ENCODE results near the gene ARPC5. TPM values are rescaled to one million over a fixed set of nuclear protein-coding genes. Genes with fewer than 3 reads are reported as not detected.

The ARPC5 gene
- total and polyA plus RNA-seq, 2 of the 8 experiments (the other 6 are each of a cell fraction or from before 2014, with no cell fraction given), result 24.0 to 60.8 TPM

DNA sequence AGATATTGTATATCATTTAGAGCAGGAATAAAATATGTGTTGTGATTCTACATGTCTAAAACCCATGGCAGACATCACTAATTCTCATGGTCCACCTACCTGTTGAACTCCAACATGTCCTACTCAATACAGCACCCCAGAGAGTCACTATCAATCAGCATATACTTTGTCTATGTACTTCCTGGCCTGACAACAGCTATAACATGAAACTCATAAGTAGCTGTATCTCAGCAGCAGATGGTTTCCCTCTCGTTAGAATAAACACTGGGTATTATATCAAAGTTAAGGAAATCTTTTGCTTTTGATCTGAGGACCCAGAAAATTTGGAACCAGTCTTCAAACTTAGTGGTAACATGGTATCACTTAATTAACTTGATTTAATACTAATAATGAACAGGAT is 15.8 kb downstream of the ARPC5 start:
- H3K18ac ChIP-seq (ENCODE audit: extremely low read depth, low read length), result peak overlapping the region; percentile 60; the same call in 1 of the 2 replicates
- H2BK5ac ChIP-seq (ENCODE audit: low read depth, low read length), result 0 out of 2 replicates have a peak overlapping the region, but pooled peaks have one; percentile 64
- no peak overlapping the region; the same call in 1 of the 2 replicates for H2BK12ac ChIP-seq (ENCODE audit: low read depth, low read length)
- no peak overlapping the region for H3K23ac ChIP-seq (ENCODE audit: insufficient read length)
- H3K36me3 ChIP-seq (ENCODE audit: control insufficient read depth in 2 of 4, insufficient read depth in 4 of 4, low read length in 3 of 4), result no peaks in the 10 kb centered on the region
- no peak overlapping the region for H3K4ac ChIP-seq (replicated peaks; ENCODE audit: insufficient read length, low read depth, low read length)
- no peak overlapping the region for H3K4me2 ChIP-seq (ENCODE audit: insufficient read depth in 1 of 2, low read depth in 2 of 2, low read length in 2 of 2)
- H3K4me3 ChIP-seq (ENCODE audit: extremely low read depth in 1 of 4, insufficient read depth in 2 of 4, low read depth in 3 of 4, low read length in 4 of 4), result no peak overlapping the region
- no peak overlapping the region for H4K5ac ChIP-seq (ENCODE audit: insufficient read length, low read depth, low read length)
- CTCF ChIA-PET (ENCODE audit: partially characterized antibody), result interaction anchor here (1.0 to 1.5 kb wide), 4 partner anchors 10 to 392 kb away, joined by 3 to 4 read pairs (median 3); no protein-coding TSS in a partner anchor
- no peak overlapping the region for H2BK15ac ChIP-seq (ENCODE audit: low read length)
- no peaks in the 10 kb centered on the region for H3K9me3 ChIP-seq (ENCODE audit: insufficient read depth in 2 of 2, low read depth in 1 of 2, low read length in 1 of 2)
- H3K4me1 ChIP-seq (replicated peaks in 1 of 4; ENCODE audit: control insufficient read depth in 3 of 4, insufficient read depth in 4 of 4, low read length in 3 of 4), result peaks cover 0 to 4% (median 0%) of the 10 kb centered on the region in 4 experiments; a peak in 1 of 7 replicates
- H3K9ac ChIP-seq (replicated peaks in 1 of 4; ENCODE audit: extremely low read depth in 1 of 4, low read depth in 3 of 4, low read length in 3 of 4), result no peak overlapping the region
- no peak overlapping the region for H3K56ac ChIP-seq (replicated peaks; ENCODE audit: insufficient read length, low read depth, low read length)
- no peaks in the 10 kb centered on the region for H3K27me3 ChIP-seq (replicated peaks in 1 of 4; ENCODE audit: control insufficient read depth in 3 of 4, extremely low read depth in 1 of 4, insufficient read depth in 3 of 4, low read length in 3 of 4)
- H4K8ac ChIP-seq (ENCODE audit: extremely low read depth, insufficient read depth, low read length), result no peak overlapping the region
- no peaks in the 10 kb centered on the region for H3K79me1 ChIP-seq (ENCODE audit: low read depth, low read length)
- DNase-seq (ENCODE audit: low read depth in 1 of 2, low spot score in 2 of 2), result no peak
- no peak overlapping the region for H3K14ac ChIP-seq (ENCODE audit: insufficient read length)
- H2BK20ac ChIP-seq (ENCODE audit: low read length), result peak overlapping the region; percentile 83; the same call in 1 of the 2 replicates
- no peak overlapping the region for H3K27ac ChIP-seq (ENCODE audit: low read depth, low read length)
- no peaks in the 10 kb centered on the region for H3K23me2 ChIP-seq (ENCODE audit: low read depth, low read length)
- 84% methylated on average over 1 of the region's 1 CpG; no CpG with 5 or more reads in 1 of the 2 experiments for WGBS, 2 experiments (ENCODE audit: extremely low coverage in 1 of 2, insufficient coverage in 1 of 2, insufficient read length in 1 of 2, insufficient replicate concordance in 2 of 2, low coverage in 1 of 2, low lambda C conversion rate in 2 of 2, missing lambda C conversion rate in 1 of 2)
- no peak overlapping the region for H2AK5ac ChIP-seq (ENCODE audit: low read depth, low read length)
- H4K91ac ChIP-seq (replicated peaks; ENCODE audit: insufficient read length, low read length), result no peak overlapping the region
- H2AFZ ChIP-seq (ENCODE audit: low read length), result no peak overlapping the region
- POLR2A ChIA-PET (ENCODE audit: partially characterized antibody), result no interaction called here
- no peaks in the 10 kb centered on the region for H3K79me2 ChIP-seq (ENCODE audit: control insufficient read depth in 1 of 2, insufficient read depth in 2 of 2, low read length in 2 of 2)
- no peaks in the 10 kb centered on the region for H4K20me1 ChIP-seq (replicated peaks in 1 of 2; ENCODE audit: control insufficient read depth in 1 of 2, insufficient read depth in 2 of 2, low read length in 2 of 2)
- FAIRE-seq, result no peak
- no peak overlapping the region for H2BK120ac ChIP-seq (replicated peaks; ENCODE audit: low read depth, low read length)
- no peak for TF ChIP-seq NRF1 (IDR thresholded peaks at IDR 0.05; ENCODE audit: low read depth, low read length)
- TF ChIP-seq, protein P1, sequence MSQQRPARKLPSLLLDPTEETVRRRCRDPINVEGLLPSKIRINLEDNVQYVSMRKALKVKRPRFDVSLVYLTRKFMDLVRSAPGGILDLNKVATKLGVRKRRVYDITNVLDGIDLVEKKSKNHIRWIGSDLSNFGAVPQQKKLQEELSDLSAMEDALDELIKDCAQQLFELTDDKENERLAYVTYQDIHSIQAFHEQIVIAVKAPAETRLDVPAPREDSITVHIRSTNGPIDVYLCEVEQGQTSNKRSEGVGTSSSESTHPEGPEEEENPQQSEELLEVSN (IDR thresholded peaks at IDR 0.05), result no peak
- TF ChIP-seq RFX5 (IDR thresholded peaks at IDR 0.05; ENCODE audit: borderline replicate concordance, low read depth, low read length), result no peak
- TF ChIP-seq TAF1 (IDR thresholded peaks at IDR 0.05; ENCODE audit: low read depth, low read length), result no peak
- TF ChIP-seq EZH2 (IDR thresholded peaks at IDR 0.05; ENCODE audit: low read depth, low read length, severe bottlenecking), result no peak
- no peak for TF ChIP-seq TCF12 (IDR thresholded peaks at IDR 0.05; ENCODE audit: low read depth, low read length)
- no peak for TF ChIP-seq SIRT6 (IDR thresholded peaks at IDR 0.05; ENCODE audit: low read length)
- TF ChIP-seq CREB1 (IDR thresholded peaks at IDR 0.05), result no peak
